ENCODE results near the gene ITPK1. TPM values are rescaled to one million over a fixed set of nuclear protein-coding genes. Genes with fewer than 3 reads are reported as not detected.
"Not testable (repeated sequence)": the region's sequence is repeated elsewhere in the genome, so short reads cannot be mapped to it uniquely, and the experiment has no call there.

The ITPK1 gene
- total RNA-seq: 10 to 100 TPM; 28.1 to 35.2 TPM

DNA sequence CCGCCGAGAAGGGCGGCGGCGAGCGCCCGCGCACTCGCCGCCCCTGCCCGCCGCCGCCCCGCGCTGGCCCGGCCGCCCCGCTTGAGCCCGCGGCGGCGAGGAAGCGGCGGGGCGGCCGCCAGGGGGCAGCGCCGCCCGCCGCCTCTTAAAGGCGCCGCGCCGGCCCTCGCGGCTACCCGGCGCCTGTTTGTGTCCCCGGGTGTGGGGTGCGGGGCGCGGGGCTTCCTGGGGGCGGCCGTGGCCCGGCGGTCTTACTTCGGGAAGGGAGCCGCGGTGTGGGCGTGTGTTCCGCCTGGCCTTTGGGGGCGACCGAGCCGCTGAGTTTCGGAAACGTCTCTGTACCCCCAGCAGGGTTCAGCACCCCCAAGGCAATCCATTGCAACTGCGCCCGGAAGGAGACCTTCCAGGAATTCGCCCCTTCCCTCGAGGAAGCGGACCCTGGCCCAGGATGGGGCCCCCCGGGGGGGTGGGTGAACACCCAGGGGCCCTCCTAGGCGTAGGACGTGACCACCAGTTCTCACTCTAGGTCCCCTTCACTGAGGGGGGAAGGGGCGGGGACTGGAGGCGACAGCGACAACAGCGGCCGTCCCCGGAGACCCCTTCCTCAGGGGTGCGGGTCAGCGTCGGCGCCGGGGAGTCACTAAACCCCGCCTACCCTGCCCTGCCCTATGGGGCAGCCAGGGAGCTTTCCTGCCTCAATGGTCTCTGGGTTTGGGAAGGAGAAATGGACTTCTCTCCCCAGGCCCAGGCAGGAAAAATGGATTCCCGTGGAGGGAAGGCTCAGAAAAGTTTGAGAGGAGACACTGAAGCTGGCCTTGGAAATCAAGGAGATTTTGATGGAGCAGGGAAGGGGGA, at the start of gene ITPK1:
Gene ITPK1 (minus strand): TSS at position 105 of the 855 bp plus-strand sequence. CDS start 762 bp downstream, outside the sequence.
- Mint-ChIP-seq H3K36me3 (no peaks in the 10 kb centered on the region), H3K9me3 (no peaks in the 10 kb centered on the region), H3K4me3 (peak within 1 kb of the TSS; percentile 83), H3K4me1 (ENCODE audit: low read depth) (peaks cover 24% of the 10 kb centered on the region), H3K27me3 (no peaks in the 10 kb centered on the region), H3K27ac (peak within 1 kb of the TSS; percentile 74)
- ChIA-PET CTCF (interaction anchor here (0.8 to 8.6 kb wide), 11 partner anchors 12 to 214 kb away, joined by 3 to 152 read pairs (median 3); partner anchors contain the start of genes LYSET and MOAP1), POLR2A (interaction anchor here (0.6 to 1.8 kb wide), 2 partner anchors 68 to 89 kb away, joined by 4 to 5 read pairs; partner anchors contain the start of genes LYSET and MOAP1)
- peak; percentile 64 for DNase-seq
- intact Hi-C loops (cut with micrococcal nuclease): loop anchor here (1.0 to 10.0 kb wide), 3 partner anchors 68 to 499 kb away; partner anchors contain the start of genes BTBD7 and MOAP1

GRCh38 chr14:93163564-93163963, 47.8 kb upstream of the ITPK1 start:
- Mint-ChIP-seq H3K27me3 (no peaks in the 10 kb centered on the region), H3K27ac (no peak overlapping the region), H3K4me3 (no peak overlapping the region), H3K4me1 (ENCODE audit: low read depth) (no peaks in the 10 kb centered on the region), H3K36me3 (no peaks in the 10 kb centered on the region), H3K9me3 (no peaks in the 10 kb centered on the region)
- intact Hi-C loops (cut with micrococcal nuclease): no loop called here
- POLR2A ChIA-PET: no interaction called here
- CTCF ChIA-PET: interaction anchor here (1.0 to 1.3 kb wide), 2 partner anchors 16 to 50 kb away, joined by 3 to 7 read pairs; no protein-coding TSS in a partner anchor
- DNase-seq: no peak

DNA sequence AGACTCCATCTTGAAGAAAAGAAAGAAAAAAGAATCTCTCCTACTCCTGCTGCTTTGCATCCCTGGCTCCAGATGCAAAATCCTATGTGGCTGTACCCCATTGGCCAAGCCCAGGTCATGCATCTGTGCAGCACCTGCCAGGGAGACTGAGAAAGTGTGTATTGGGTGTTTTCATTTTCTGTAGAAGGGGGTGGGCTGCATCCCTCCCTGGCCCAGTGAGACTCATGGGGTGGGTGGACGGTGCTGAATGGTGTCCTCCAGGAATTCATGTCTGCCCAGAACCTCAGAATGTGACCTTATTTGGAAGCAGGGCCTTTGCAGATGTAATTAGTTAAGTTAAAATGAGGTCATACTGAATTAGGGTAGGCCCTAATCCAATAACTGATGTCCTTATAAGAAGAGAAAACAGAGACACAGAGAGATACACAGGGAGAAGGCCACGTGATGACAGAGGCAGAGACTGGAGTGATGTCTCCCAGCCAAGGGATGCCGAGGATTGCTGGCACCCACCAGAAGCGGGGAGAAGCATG, 45.8 kb upstream of the ITPK1 start:
- Mint-ChIP-seq H3K4me3 (no peak overlapping the region), H3K9me3 (no peaks in the 10 kb centered on the region), H3K27ac (no peak overlapping the region), H3K36me3 (no peaks in the 10 kb centered on the region), H3K4me1 (ENCODE audit: low read depth) (no peaks in the 10 kb centered on the region), H3K27me3 (no peaks in the 10 kb centered on the region)
- ChIA-PET CTCF (interaction anchor here (1.4 to 2.4 kb wide), 5 partner anchors 15 to 48 kb away, joined by 4 to 10 read pairs (median 5); partner anchors contain the start of genes ITPK1, LYSET and MOAP1), POLR2A (no interaction called here)
- no peak for DNase-seq
- intact Hi-C loops (cut with micrococcal nuclease): no loop called here

- no peaks in the 10 kb centered on the region for H3K27me3 Mint-ChIP-seq
- peak; percentile 30 for DNase-seq
- no peaks in the 10 kb centered on the region for H3K9me3 Mint-ChIP-seq
- no peak overlapping the region for H3K4me3 Mint-ChIP-seq
- H3K4me1 Mint-ChIP-seq (ENCODE audit: low read depth): no peaks in the 10 kb centered on the region
- intact Hi-C loops (cut with micrococcal nuclease): no loop called here
- ChIA-PET CTCF (interaction anchor here (1.0 to 2.4 kb wide), 7 partner anchors 14 to 208 kb away, joined by 3 to 10 read pairs (median 5); partner anchors contain the start of genes ITPK1, LYSET and MOAP1), POLR2A (no interaction called here)
- H3K36me3 Mint-ChIP-seq: no peaks in the 10 kb centered on the region
- H3K27ac Mint-ChIP-seq: no peak overlapping the region
These were observed 44.7 kb upstream of the ITPK1 start for GRCh38 chr14:93160353-93160801.

GRCh38 chr14:93159625-93160352, 44.1 kb upstream of the ITPK1 start:
- intact Hi-C loops (cut with micrococcal nuclease); H3K9me3 Mint-ChIP-seq; H3K27ac Mint-ChIP-seq; DNase-seq; H3K36me3 Mint-ChIP-seq; H3K27me3 Mint-ChIP-seq; H3K4me1 Mint-ChIP-seq (ENCODE audit: low read depth); POLR2A ChIA-PET; H3K4me3 Mint-ChIP-seq: not testable (repeated sequence)
- CTCF ChIA-PET: interaction anchor here (1.0 to 2.4 kb wide), 6 partner anchors 13 to 208 kb away, joined by 3 to 10 read pairs (median 4); partner anchors contain the start of genes LYSET and MOAP1

DNA sequence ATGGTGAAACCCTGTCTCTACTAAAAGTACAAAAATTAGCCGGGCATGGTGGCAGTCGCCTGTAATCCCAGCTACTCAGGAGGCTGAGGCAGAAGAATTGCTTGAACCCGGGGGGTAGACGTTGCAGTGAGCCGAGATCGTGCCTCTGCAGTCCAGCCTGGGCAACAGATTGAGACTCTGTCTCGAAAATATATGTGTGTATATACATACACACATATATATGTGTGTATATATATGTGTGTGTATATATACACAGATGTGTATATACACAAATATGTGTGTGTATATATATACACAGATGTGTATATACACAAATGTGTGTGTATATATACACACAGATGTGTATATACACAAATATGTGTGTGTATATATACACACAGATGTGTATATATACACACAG, 42.6 kb upstream of the ITPK1 start:
- peak; percentile 24 for DNase-seq
- H3K27me3 Mint-ChIP-seq; H3K36me3 Mint-ChIP-seq; H3K4me3 Mint-ChIP-seq; intact Hi-C loops (cut with micrococcal nuclease); H3K4me1 Mint-ChIP-seq (ENCODE audit: low read depth); POLR2A ChIA-PET; H3K9me3 Mint-ChIP-seq; H3K27ac Mint-ChIP-seq: not testable (repeated sequence)
- CTCF ChIA-PET: interaction anchor here (0.6 kb wide), 1 partner anchor 19 kb away, joined by 3 read pairs; no protein-coding TSS in a partner anchor

- no peak for DNase-seq
- no peaks in the 10 kb centered on the region for H3K9me3 Mint-ChIP-seq
- H3K27ac Mint-ChIP-seq: no peak overlapping the region
- intact Hi-C loops (cut with micrococcal nuclease): no loop called here
- CTCF ChIA-PET: interaction anchor here (1.3 kb wide), 1 partner anchor 44 kb away, joined by 3 read pairs; no protein-coding TSS in a partner anchor
- no peaks in the 10 kb centered on the region for H3K36me3 Mint-ChIP-seq
- POLR2A ChIA-PET: no interaction called here
- H3K27me3 Mint-ChIP-seq: no peaks in the 10 kb centered on the region
- no peak overlapping the region for H3K4me3 Mint-ChIP-seq
- peaks cover under 1% of the 10 kb centered on the region for H3K4me1 Mint-ChIP-seq (ENCODE audit: low read depth)
These were observed 41.1 kb upstream of the ITPK1 start for GRCh38 chr14:93156693-93157369.

- ChIA-PET POLR2A (no interaction called here), CTCF (interaction anchor here (1.0 kb wide), 1 partner anchor 9 kb away, joined by 3 read pairs; no protein-coding TSS in a partner anchor)
- Mint-ChIP-seq H3K4me3 (no peak overlapping the region), H3K36me3 (no peaks in the 10 kb centered on the region), H3K4me1 (ENCODE audit: low read depth) (peaks cover 4% of the 10 kb centered on the region), H3K27ac (no peak overlapping the region), H3K9me3 (no peaks in the 10 kb centered on the region), H3K27me3 (no peaks in the 10 kb centered on the region)
- intact Hi-C loops (cut with micrococcal nuclease): no loop called here
- DNase-seq: no peak
These were observed 39.9 kb upstream of the ITPK1 start for GRCh38 chr14:93155667-93156066.

DNA sequence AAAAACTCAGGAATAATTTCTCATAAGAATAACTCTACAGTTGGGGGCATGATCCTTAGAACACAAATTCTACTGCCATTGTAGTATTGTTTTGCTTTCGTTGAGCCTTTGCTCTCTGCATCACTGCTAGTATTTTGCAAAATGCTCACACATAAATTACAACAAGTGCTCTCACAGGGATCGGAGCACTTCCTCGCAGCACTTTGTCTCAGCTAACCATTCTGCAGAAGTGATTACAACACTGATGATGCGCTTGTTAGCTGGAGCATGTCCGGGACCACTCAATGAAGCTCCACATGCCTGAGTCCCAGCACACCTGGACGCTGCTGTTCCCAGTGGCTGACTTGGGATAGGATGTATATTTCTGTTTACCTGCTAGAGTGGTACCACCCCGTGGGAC, 37.4 kb upstream of the ITPK1 start:
- Mint-ChIP-seq H3K36me3 (no peaks in the 10 kb centered on the region), H3K4me1 (ENCODE audit: low read depth) (peaks cover 4% of the 10 kb centered on the region), H3K27ac (no peak overlapping the region), H3K9me3 (no peaks in the 10 kb centered on the region), H3K27me3 (no peaks in the 10 kb centered on the region), H3K4me3 (no peak overlapping the region)
- ChIA-PET POLR2A (no interaction called here), CTCF (no interaction called here)
- intact Hi-C loops (cut with micrococcal nuclease): loop anchor here (5.0 kb wide), 1 partner anchor 41 kb away; no protein-coding TSS in a partner anchor
- no peak for DNase-seq

GRCh38 chr14:93150227-93151208, 34.8 kb upstream of the ITPK1 start:
- Mint-ChIP-seq H3K36me3 (no peaks in the 10 kb centered on the region), H3K4me3 (no peak overlapping the region), H3K27me3 (peaks cover 3% of the 10 kb centered on the region), H3K27ac (no peak overlapping the region), H3K4me1 (ENCODE audit: low read depth) (peaks cover 8% of the 10 kb centered on the region), H3K9me3 (no peaks in the 10 kb centered on the region)
- POLR2A ChIA-PET: no interaction called here
- no peak for DNase-seq
- CTCF ChIA-PET: no interaction called here
- intact Hi-C loops (cut with micrococcal nuclease): loop anchor here (5.0 kb wide), 1 partner anchor 38 kb away; no protein-coding TSS in a partner anchor

Data from activated CD4-positive, alpha-beta memory T cell treated with anti-CD3 and anti-CD28 coated beads for 36 hours (primary cell).